HG03571 (cell line): ENCODE data around the gene EPN3.

Experiments
- ATAC-seq: cut with Tn5 transposase; IDR thresholded peaks from one replicate; pipeline ENCODE4 v1.9.1; 2021; ENCODE audit not compliant: unreplicated experiment

The EPN3 gene

GRCh38 chr17:50533720-50534148 is 1.2 kb downstream of the EPN3 start:
- ATAC-seq: no peak

GRCh38 chr17:50534222-50534978 is 1.9 kb downstream of the EPN3 start:
- no peak for ATAC-seq

- ATAC-seq: no peak
Measured at GRCh38 chr17:50534979-50535326, 2.4 kb downstream of the EPN3 start.

GRCh38 chr17:50535407-50535806 is 2.9 kb downstream of the EPN3 start:
- ATAC-seq: no peak

- no peak for ATAC-seq
Measured at GRCh38 chr17:50536683-50537646, 4.4 kb downstream of the EPN3 start.

GRCh38 chr17:50537721-50538548 is 5.4 kb downstream of the EPN3 start:
- ATAC-seq: no peak

GRCh38 chr17:50538549-50539410 is 6.2 kb downstream of the EPN3 start:
- ATAC-seq: no peak

GRCh38 chr17:50539762-50540559 is 7.4 kb downstream of the EPN3 start:
- no peak for ATAC-seq

GRCh38 chr17:50540560-50541401 is 8.2 kb downstream of the EPN3 start:
- no peak for ATAC-seq

GRCh38 chr17:50541402-50541715 is 8.8 kb downstream of the EPN3 start:
- ATAC-seq: no peak

GRCh38 chr17:50541716-50542688 is 9.5 kb downstream of the EPN3 start:
- ATAC-seq: peak; percentile 76

- no peak for ATAC-seq
Measured at GRCh38 chr17:50542795-50543774, 10.6 kb downstream of the EPN3 start.

- no peak for ATAC-seq
Measured at GRCh38 chr17:50544516-50544915, 12.0 kb downstream of the EPN3 start.

GRCh38 chr17:50545311-50545710 is 12.8 kb downstream of the EPN3 start:
- ATAC-seq: no peak

- no peak for ATAC-seq
Measured at GRCh38 chr17:50546701-50547034, 14.1 kb downstream of the EPN3 start.

GRCh38 chr17:50547035-50547735 is 14.7 kb downstream of the EPN3 start, which contains the start of gene SPATA20:
SPATA20 (plus strand) TSS chr17:50547174; CDS start chr17:50547209, 35 bp downstream.
- peak; percentile 70 for ATAC-seq
